GM23338 (cell line): ENCODE measurements around the gene MAGI1. TPM values are rescaled to one million over a fixed set of nuclear protein-coding genes. Genes with fewer than 3 reads are reported as not detected.

Source experiments
- ATAC-seq: fragments of 200-7000 bp; cut with Tn5 transposase; 3 replicates; pipeline ENCODE4 v1.9.1; 2020
- DNase-seq: peaks from one replicate; pipeline ENCODE4 v3.0.0-alpha.2; 2015; ENCODE audit warnings: low spot score
- H2AFZ ChIP-seq: fragments of 200-600 bp; sonication (generic); 2 replicates; pipeline ENCODE4 v1.8.0; 2016; ENCODE audit warnings: antibody characterized with exemption, mild to moderate bottlenecking, moderate library complexity
- H3F3A ChIP-seq: fragments of 200-600 bp; sonication (generic); replicated peaks from 2 replicates; pipeline ENCODE4 v1.8.0; 2017; ENCODE audit warnings: antibody characterized with exemption, mixed run types, low read depth
- H3K27ac ChIP-seq: fragments of 200-600 bp; sonication (generic); 2 replicates; pipeline ENCODE4 v1.6.1; 2016; ENCODE audit warnings: low read depth
- H3K27me3 ChIP-seq: fragments of 200-600 bp; sonication (generic); 2 replicates; pipeline ENCODE4 v1.8.0; 2016; ENCODE audit warnings: mild to moderate bottlenecking, mixed run types, moderate library complexity; ENCODE audit not compliant: insufficient read depth
- H3K36me3 ChIP-seq: fragments of 200-600 bp; sonication (generic); 2 replicates; pipeline ENCODE4 v1.8.0; 2016; ENCODE audit warnings: mild to moderate bottlenecking; ENCODE audit not compliant: insufficient read depth
- H3K4me1 ChIP-seq: fragments of 200-600 bp; sonication (generic); 2 replicates; pipeline ENCODE4 v1.8.0; 2016; ENCODE audit warnings: mild to moderate bottlenecking, moderate library complexity; ENCODE audit not compliant: insufficient read depth
- H3K4me2 ChIP-seq: fragments of 200-600 bp; sonication (generic); 2 replicates; pipeline ENCODE4 v1.7.1; 2017; ENCODE audit warnings: mixed run types
- H3K4me3 ChIP-seq: fragments of 200-600 bp; sonication (generic); 2 replicates; pipeline ENCODE4 v1.6.1; 2016; ENCODE audit warnings: mixed run types
- H3K79me2 ChIP-seq: fragments of 200-600 bp; sonication (generic); replicated peaks from 2 replicates; pipeline ENCODE4 v1.8.0; 2017; ENCODE audit warnings: mild to moderate bottlenecking; ENCODE audit not compliant: insufficient read depth
- H3K9me2 ChIP-seq: fragments of 200-600 bp; sonication (generic); 2 replicates; pipeline ENCODE4 v1.8.0; 2017; ENCODE audit not compliant: insufficient read depth
- H4K20me1 ChIP-seq: fragments of 200-600 bp; sonication (generic); replicated peaks from 2 replicates; pipeline ENCODE4 v1.8.0; 2017; ENCODE audit warnings: mild to moderate bottlenecking; ENCODE audit not compliant: insufficient read depth
- H3K27ac Mint-ChIP-seq: 2 replicates; pipeline ENCODE4 v1.8.0; 2020; ENCODE audit warnings: inconsistent platforms, mild to moderate bottlenecking, moderate library complexity, mixed read lengths
- H3K27me3 Mint-ChIP-seq: 3 replicates; pipeline ENCODE4 v1.8.0; 2022; ENCODE audit warnings: low read depth, mild to moderate bottlenecking, moderate library complexity, mixed read lengths, inconsistent platforms; ENCODE audit not compliant: insufficient read depth, poor library complexity
- H3K36me3 Mint-ChIP-seq: 3 replicates; pipeline ENCODE4 v1.8.0; 2021; ENCODE audit warnings: low read depth, mild to moderate bottlenecking, inconsistent platforms, moderate library complexity, mixed read lengths
- H3K4me1 Mint-ChIP-seq: 3 replicates; pipeline ENCODE4 v1.8.0; 2020; ENCODE audit warnings: mild to moderate bottlenecking, inconsistent platforms, mixed read lengths
- H3K4me3 Mint-ChIP-seq: 3 replicates; pipeline ENCODE4 v1.8.0; 2021; ENCODE audit warnings: moderate library complexity, mild to moderate bottlenecking, inconsistent platforms, mixed read lengths
- H3K9me3 Mint-ChIP-seq: 3 replicates; pipeline ENCODE4 v1.8.0; 2020; ENCODE audit warnings: moderate library complexity, mild to moderate bottlenecking, inconsistent platforms, mixed read lengths
- CREB1 ChIP-seq: fragments of 250-450 bp; sonication (Bioruptor Pico); IDR thresholded peaks from 2 replicates; pipeline ENCODE4 v1.5.0; 2020; ENCODE audit warnings: low read depth, mild to moderate bottlenecking, moderate library complexity
- EZH2 ChIP-seq: fragments of 200-600 bp; sonication (generic); IDR thresholded peaks from one replicate; pipeline ENCODE4 v1.8.0; 2017; ENCODE audit warnings: antibody characterized with exemption, mild to moderate bottlenecking, low read depth; ENCODE audit not compliant: unreplicated experiment
- EZH2phosphoT487 ChIP-seq: fragments of 200-600 bp; sonication (generic); IDR thresholded peaks from one replicate; pipeline ENCODE4 v1.8.1; 2018; ENCODE audit warnings: antibody characterized with exemption; ENCODE audit not compliant: unreplicated experiment
- JUNB ChIP-seq: IDR thresholded peaks from one replicate; pipeline ENCODE4 v1.6.1; 2016; ENCODE audit warnings: antibody characterized with exemption; ENCODE audit not compliant: unreplicated experiment
- NANOG ChIP-seq: IDR thresholded peaks from 2 replicates; pipeline ENCODE4 v1.6.1; 2016; ENCODE audit warnings: antibody characterized with exemption, borderline replicate concordance
- POLR2AphosphoS5 ChIP-seq: IDR thresholded peaks from 2 replicates; pipeline ENCODE4 v1.6.1; 2016; ENCODE audit warnings: antibody characterized with exemption, low read depth
- STAT1 ChIP-seq: IDR thresholded peaks from one replicate; pipeline ENCODE4 v1.6.1; 2016; ENCODE audit warnings: antibody characterized with exemption; ENCODE audit not compliant: unreplicated experiment
- ZNF114 ChIP-seq: fragments of 250-450 bp; sonication (Bioruptor Pico); IDR thresholded peaks from 2 replicates; pipeline ENCODE4 v1.5.0; 2020; ENCODE audit warnings: mild to moderate bottlenecking, moderate library complexity
- ZNF331 ChIP-seq: fragments of 250-450 bp; sonication (Bioruptor Pico); IDR thresholded peaks from 2 replicates; pipeline ENCODE4 v1.5.0; 2020; ENCODE audit warnings: low read depth, mild to moderate bottlenecking, moderate library complexity
- polyA plus RNA-seq: library from polyadenylated mRNA; unstranded; fragments of >200 nt; fragmentation: Nextera tagmentation; extraction: Ambion mirVana; gene quantifications from 2 replicates; pipeline ENCODE4 v1.2.1, GENCODE V29; 2016
- total RNA-seq: library from RNA; depleted of rRNA; stranded (reverse); fragments of >200 nt; shearing (Covaris generic); gene quantifications from 2 replicates; pipeline ENCODE4 v1.2.3, GENCODE V29; 2014
- TF ChIP-seq, protein P1 (sequence below): IDR thresholded peaks from 2 replicates; pipeline ENCODE4 v1.6.1; 2016; ENCODE audit warnings: antibody characterized with exemption
- TF ChIP-seq, protein P2 (sequence below), 2 experiments: fragments of 200-600 bp in 1 of 2; sonication (generic) in 1 of 2; conservative IDR thresholded peaks; 2 replicates each; pipeline versions ENCODE4 v1.5.1 to v1.6.1; 2016 to 2017; ENCODE audit warnings: antibody characterized with exemption in 2 of 2, low read depth in 2 of 2, mild to moderate bottlenecking in 2 of 2, moderate library complexity in 1 of 2
- TF ChIP-seq, protein P3 (sequence below): IDR thresholded peaks from one replicate; pipeline ENCODE4 v1.6.1; 2018; ENCODE audit warnings: antibody characterized with exemption; ENCODE audit not compliant: unreplicated experiment
- TF ChIP-seq, protein P4 (sequence below): fragments of 250-450 bp; sonication (Bioruptor Pico); IDR thresholded peaks from 2 replicates; pipeline ENCODE4 v1.5.0; 2020; ENCODE audit warnings: mild to moderate bottlenecking, moderate library complexity

Gene MAGI1
- total and polyA plus RNA-seq, 2 experiments from 2014 or later: 27.4 to 71.2 TPM

DNA sequence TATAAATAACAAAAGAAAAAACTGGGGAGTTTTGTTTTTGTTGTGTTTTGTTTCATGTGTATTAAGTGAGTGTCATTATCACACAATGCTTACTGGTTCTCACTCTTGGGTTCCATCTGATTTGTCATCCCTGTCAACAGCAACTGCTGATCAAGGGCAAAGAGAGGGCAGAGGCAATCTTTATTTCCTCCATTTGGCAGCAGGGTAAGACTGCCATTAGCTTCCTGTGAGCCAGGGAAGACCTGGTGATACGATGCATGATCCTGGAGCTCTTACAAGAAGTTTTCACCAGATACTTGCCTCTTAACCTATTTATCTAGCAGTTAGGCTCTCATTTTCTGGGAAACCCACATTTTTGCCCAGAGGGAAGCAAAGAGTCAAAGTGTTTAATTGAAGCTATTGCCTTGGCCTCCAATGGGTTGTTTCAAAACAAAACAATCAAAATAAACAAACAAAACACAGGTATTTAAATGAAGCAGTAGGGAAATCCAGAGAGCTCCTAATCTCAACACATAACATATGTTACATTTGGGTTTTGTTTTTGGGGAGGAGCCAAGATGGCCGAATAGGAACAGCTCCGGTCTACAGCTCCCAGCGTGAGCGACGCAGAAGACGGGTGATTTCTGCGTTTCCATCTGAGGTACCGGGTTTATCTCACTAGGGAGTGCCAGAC lies 529.8 kb downstream of the MAGI1 start:
- H3K4me2 ChIP-seq: peak overlapping the region; percentile 76
- no peak overlapping the region for H2AFZ ChIP-seq
- H3K4me1 ChIP-seq: peaks cover 11% of the 10 kb centered on the region
- no peaks in the 10 kb centered on the region for H3F3A ChIP-seq
- H3K4me1 Mint-ChIP-seq: peaks cover 30% of the 10 kb centered on the region
- H3K27me3 ChIP-seq: no peaks in the 10 kb centered on the region
- H3K4me3 ChIP-seq: peak overlapping the region; percentile 56
- H3K27me3 Mint-ChIP-seq: peaks cover 3% of the 10 kb centered on the region
- peak; percentile 58 for ATAC-seq
- H3K4me3 Mint-ChIP-seq: peak overlapping the region; percentile 77
- TF ChIP-seq, protein P1, sequence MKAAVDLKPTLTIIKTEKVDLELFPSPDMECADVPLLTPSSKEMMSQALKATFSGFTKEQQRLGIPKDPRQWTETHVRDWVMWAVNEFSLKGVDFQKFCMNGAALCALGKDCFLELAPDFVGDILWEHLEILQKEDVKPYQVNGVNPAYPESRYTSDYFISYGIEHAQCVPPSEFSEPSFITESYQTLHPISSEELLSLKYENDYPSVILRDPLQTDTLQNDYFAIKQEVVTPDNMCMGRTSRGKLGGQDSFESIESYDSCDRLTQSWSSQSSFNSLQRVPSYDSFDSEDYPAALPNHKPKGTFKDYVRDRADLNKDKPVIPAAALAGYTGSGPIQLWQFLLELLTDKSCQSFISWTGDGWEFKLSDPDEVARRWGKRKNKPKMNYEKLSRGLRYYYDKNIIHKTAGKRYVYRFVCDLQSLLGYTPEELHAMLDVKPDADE: no peak
- TF ChIP-seq, protein P2, sequence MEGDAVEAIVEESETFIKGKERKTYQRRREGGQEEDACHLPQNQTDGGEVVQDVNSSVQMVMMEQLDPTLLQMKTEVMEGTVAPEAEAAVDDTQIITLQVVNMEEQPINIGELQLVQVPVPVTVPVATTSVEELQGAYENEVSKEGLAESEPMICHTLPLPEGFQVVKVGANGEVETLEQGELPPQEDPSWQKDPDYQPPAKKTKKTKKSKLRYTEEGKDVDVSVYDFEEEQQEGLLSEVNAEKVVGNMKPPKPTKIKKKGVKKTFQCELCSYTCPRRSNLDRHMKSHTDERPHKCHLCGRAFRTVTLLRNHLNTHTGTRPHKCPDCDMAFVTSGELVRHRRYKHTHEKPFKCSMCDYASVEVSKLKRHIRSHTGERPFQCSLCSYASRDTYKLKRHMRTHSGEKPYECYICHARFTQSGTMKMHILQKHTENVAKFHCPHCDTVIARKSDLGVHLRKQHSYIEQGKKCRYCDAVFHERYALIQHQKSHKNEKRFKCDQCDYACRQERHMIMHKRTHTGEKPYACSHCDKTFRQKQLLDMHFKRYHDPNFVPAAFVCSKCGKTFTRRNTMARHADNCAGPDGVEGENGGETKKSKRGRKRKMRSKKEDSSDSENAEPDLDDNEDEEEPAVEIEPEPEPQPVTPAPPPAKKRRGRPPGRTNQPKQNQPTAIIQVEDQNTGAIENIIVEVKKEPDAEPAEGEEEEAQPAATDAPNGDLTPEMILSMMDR (conservative IDR thresholded peaks at IDR 0.05; ENCODE audit: low read depth in 2 of 2): no peak
- no peak for TF ChIP-seq STAT1
- TF ChIP-seq CREB1 (CRISPR knock-in tag): no peak
- TF ChIP-seq EZH2phosphoT487: no peak
- TF ChIP-seq JUNB: no peak
- no peak for TF ChIP-seq ZNF114 (CRISPR knock-in tag)
- TF ChIP-seq, protein P3, sequence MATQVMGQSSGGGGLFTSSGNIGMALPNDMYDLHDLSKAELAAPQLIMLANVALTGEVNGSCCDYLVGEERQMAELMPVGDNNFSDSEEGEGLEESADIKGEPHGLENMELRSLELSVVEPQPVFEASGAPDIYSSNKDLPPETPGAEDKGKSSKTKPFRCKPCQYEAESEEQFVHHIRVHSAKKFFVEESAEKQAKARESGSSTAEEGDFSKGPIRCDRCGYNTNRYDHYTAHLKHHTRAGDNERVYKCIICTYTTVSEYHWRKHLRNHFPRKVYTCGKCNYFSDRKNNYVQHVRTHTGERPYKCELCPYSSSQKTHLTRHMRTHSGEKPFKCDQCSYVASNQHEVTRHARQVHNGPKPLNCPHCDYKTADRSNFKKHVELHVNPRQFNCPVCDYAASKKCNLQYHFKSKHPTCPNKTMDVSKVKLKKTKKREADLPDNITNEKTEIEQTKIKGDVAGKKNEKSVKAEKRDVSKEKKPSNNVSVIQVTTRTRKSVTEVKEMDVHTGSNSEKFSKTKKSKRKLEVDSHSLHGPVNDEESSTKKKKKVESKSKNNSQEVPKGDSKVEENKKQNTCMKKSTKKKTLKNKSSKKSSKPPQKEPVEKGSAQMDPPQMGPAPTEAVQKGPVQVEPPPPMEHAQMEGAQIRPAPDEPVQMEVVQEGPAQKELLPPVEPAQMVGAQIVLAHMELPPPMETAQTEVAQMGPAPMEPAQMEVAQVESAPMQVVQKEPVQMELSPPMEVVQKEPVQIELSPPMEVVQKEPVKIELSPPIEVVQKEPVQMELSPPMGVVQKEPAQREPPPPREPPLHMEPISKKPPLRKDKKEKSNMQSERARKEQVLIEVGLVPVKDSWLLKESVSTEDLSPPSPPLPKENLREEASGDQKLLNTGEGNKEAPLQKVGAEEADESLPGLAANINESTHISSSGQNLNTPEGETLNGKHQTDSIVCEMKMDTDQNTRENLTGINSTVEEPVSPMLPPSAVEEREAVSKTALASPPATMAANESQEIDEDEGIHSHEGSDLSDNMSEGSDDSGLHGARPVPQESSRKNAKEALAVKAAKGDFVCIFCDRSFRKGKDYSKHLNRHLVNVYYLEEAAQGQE: no peak
- TF ChIP-seq EZH2: no peak
- no peak for TF ChIP-seq NANOG
- no peak for TF ChIP-seq POLR2AphosphoS5
- TF ChIP-seq, protein P4, sequence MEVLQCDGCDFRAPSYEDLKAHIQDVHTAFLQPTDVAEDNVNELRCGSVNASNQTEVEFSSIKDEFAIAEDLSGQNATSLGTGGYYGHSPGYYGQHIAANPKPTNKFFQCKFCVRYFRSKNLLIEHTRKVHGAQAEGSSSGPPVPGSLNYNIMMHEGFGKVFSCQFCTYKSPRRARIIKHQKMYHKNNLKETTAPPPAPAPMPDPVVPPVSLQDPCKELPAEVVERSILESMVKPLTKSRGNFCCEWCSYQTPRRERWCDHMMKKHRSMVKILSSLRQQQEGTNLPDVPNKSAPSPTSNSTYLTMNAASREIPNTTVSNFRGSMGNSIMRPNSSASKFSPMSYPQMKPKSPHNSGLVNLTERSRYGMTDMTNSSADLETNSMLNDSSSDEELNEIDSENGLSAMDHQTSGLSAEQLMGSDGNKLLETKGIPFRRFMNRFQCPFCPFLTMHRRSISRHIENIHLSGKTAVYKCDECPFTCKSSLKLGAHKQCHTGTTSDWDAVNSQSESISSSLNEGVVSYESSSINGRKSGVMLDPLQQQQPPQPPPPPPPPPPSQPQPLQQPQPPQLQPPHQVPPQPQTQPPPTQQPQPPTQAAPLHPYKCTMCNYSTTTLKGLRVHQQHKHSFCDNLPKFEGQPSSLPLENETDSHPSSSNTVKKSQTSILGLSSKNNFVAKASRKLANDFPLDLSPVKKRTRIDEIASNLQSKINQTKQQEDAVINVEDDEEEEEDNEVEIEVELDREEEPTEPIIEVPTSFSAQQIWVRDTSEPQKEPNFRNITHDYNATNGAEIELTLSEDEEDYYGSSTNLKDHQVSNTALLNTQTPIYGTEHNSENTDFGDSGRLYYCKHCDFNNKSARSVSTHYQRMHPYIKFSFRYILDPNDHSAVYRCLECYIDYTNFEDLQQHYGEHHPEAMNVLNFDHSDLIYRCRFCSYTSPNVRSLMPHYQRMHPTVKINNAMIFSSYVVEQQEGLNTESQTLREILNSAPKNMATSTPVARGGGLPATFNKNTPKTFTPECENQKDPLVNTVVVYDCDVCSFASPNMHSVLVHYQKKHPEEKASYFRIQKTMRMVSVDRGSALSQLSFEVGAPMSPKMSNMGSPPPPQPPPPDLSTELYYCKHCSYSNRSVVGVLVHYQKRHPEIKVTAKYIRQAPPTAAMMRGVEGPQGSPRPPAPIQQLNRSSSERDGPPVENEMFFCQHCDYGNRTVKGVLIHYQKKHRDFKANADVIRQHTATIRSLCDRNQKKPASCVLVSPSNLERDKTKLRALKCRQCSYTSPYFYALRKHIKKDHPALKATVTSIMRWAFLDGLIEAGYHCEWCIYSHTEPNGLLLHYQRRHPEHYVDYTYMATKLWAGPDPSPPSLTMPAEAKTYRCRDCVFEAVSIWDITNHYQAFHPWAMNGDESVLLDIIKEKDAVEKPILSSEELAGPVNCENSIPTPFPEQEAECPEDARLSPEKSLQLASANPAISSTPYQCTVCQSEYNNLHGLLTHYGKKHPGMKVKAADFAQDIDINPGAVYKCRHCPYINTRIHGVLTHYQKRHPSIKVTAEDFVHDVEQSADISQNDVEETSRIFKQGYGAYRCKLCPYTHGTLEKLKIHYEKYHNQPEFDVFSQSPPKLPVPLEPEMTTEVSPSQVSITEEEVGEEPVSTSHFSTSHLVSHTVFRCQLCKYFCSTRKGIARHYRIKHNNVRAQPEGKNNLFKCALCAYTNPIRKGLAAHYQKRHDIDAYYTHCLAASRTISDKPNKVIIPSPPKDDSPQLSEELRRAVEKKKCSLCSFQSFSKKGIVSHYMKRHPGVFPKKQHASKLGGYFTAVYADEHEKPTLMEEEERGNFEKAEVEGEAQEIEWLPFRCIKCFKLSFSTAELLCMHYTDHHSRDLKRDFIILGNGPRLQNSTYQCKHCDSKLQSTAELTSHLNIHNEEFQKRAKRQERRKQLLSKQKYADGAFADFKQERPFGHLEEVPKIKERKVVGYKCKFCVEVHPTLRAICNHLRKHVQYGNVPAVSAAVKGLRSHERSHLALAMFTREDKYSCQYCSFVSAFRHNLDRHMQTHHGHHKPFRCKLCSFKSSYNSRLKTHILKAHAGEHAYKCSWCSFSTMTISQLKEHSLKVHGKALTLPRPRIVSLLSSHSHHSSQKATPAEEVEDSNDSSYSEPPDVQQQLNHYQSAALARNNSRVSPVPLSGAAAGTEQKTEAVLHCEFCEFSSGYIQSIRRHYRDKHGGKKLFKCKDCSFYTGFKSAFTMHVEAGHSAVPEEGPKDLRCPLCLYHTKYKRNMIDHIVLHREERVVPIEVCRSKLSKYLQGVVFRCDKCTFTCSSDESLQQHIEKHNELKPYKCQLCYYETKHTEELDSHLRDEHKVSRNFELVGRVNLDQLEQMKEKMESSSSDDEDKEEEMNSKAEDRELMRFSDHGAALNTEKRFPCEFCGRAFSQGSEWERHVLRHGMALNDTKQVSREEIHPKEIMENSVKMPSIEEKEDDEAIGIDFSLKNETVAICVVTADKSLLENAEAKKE (CRISPR knock-in tag): no peak
- no peak for TF ChIP-seq ZNF331 (CRISPR knock-in tag)
- peak; percentile 33 for DNase-seq
- no peaks in the 10 kb centered on the region for H4K20me1 ChIP-seq
- peak overlapping the region; percentile 93 for H3K27ac ChIP-seq
- H3K9me2 ChIP-seq: no peaks in the 10 kb centered on the region
- H3K9me3 Mint-ChIP-seq: peaks cover 9% of the 10 kb centered on the region; the same call in 2 of the 3 replicates
- H3K27ac Mint-ChIP-seq: peak overlapping the region; percentile 99
- peaks cover 13% of the 10 kb centered on the region; the same call in 2 of the 3 replicates for H3K36me3 Mint-ChIP-seq
- peaks cover 56% of the 10 kb centered on the region for H3K79me2 ChIP-seq
- no peaks in the 10 kb centered on the region for H3K36me3 ChIP-seq
